K562 (cell line): Measurements from ENCODE around the gene USP7. TPM values are rescaled to one million over a fixed set of nuclear protein-coding genes. Genes with fewer than 3 reads are reported as not detected.

Experiments
- ATAC-seq: fragments of 200-7000 bp; cut with Tn5 transposase; 3 replicates; pipeline ENCODE4 v1.9.1; 2020; ENCODE audit warnings: moderate library complexity
- BruUV-seq: library from RNA; stranded (reverse); fragments of 400-500 nt; replicated peaks from 2 replicates; lab custom pipeline; 2021; lab: Mats Ljungman, UMichigan
- CTCF ChIA-PET: fragments of 300-600 bp; formaldehyde crosslinking; extraction: SDS; loops from one replicate; lab custom pipeline; 2021; ENCODE audit warnings: low intra/inter-chr PET ratio; lab: Yijun Ruan, JAX
- POLR2A ChIA-PET: fragments of 300-600, 350-650 bp; sonication (Branson Sonifier 250); formaldehyde crosslinking; extraction: SDS; loops from one replicate; lab custom pipeline; 2021; ENCODE audit warnings: antibody characterized with exemption, inconsistent platforms; lab: Yijun Ruan, JAX
- DNase-seq, 4 experiments: peaks; one replicate each; pipeline versions ENCODE4 v3.0.0 to v3.0.0-alpha.2; 2011 to 2018; ENCODE audit warnings: low spot score in 3 of 4, mixed read lengths in 3 of 4; ENCODE audit errors: extremely low read depth in 1 of 4
- FAIRE-seq: peaks from 2 replicates; lab custom pipeline; 2011; peaks lifted over from hg19 to GRCh38; lab: Jason Lieb, UNC
- H2AFZ ChIP-seq: 2 replicates; pipeline ENCODE4 v1.6.0; 2011; ENCODE audit warnings: low read depth, low read length, control low read depth, inconsistent platforms
- H3K27ac ChIP-seq: fragments of 200-600 bp; 3 replicates; pipeline ENCODE4 v1.8.0; 2011; ENCODE audit warnings: low read depth, mild to moderate bottlenecking, control low read depth, inconsistent platforms, low read length, moderate library complexity, mixed read lengths; ENCODE audit errors: extremely low read depth
- H3K27me3 ChIP-seq, 2 experiments: fragments of 300-600 bp in 1 of 2; 2 replicates in 1 of 2; 3 replicates in 1 of 2; pipeline versions ENCODE4 v1.6.0 to v1.8.0; 2011; ENCODE audit warnings: inconsistent platforms in 2 of 2, low read length in 2 of 2, mild to moderate bottlenecking in 1 of 2, mixed read lengths in 1 of 2, moderate library complexity in 1 of 2; ENCODE audit not compliant: control insufficient read depth in 2 of 2, insufficient read depth in 2 of 2
- H3K36me3 ChIP-seq: fragments of 300-600 bp; 3 replicates; pipeline ENCODE4 v1.8.0; 2011; ENCODE audit warnings: mild to moderate bottlenecking, low read length, inconsistent platforms; ENCODE audit not compliant: control insufficient read depth, insufficient read depth
- H3K4me1 ChIP-seq, 2 experiments: fragments of 200-600 bp in 1 of 2; replicated peaks in 1 of 2; 2 replicates in 1 of 2; 3 replicates in 1 of 2; pipeline versions ENCODE4 v1.5.1 to v1.8.0; 2011; ENCODE audit warnings: inconsistent platforms in 2 of 2, low read length in 2 of 2, mild to moderate bottlenecking in 1 of 2, mixed read lengths in 1 of 2, moderate library complexity in 1 of 2; ENCODE audit not compliant: control insufficient read depth in 2 of 2, insufficient read depth in 2 of 2
- H3K4me2 ChIP-seq: 2 replicates; pipeline ENCODE4 v1.6.1; 2011; ENCODE audit warnings: low read length, control low read depth, inconsistent platforms, mixed read lengths; ENCODE audit not compliant: insufficient read depth
- H3K4me3 ChIP-seq: fragments of 200-600 bp; sonication (generic), shearing (Covaris generic); 2 replicates; pipeline ENCODE4 v1.5.1; 2016; ENCODE audit warnings: control low read depth, inconsistent platforms
- H3K79me2 ChIP-seq: fragments of 200-600 bp; 3 replicates; pipeline ENCODE4 v1.8.0; 2011; ENCODE audit warnings: low read length, inconsistent platforms; ENCODE audit not compliant: control insufficient read depth, insufficient read depth
- H3K9ac ChIP-seq, 2 experiments: 2 replicates each; pipeline versions ENCODE4 v1.6.0 to v1.6.1; 2011; ENCODE audit warnings: low read depth in 2 of 2, low read length in 2 of 2, control low read depth in 1 of 2, inconsistent platforms in 1 of 2, mild to moderate bottlenecking in 1 of 2, mixed read lengths in 1 of 2; ENCODE audit not compliant: insufficient read depth in 1 of 2
- H3K9me1 ChIP-seq: one replicate; pipeline ENCODE4 v1.6.0; 2011; ENCODE audit warnings: inconsistent platforms, mild to moderate bottlenecking, low read length, moderate library complexity; ENCODE audit not compliant: control insufficient read depth, insufficient read depth
- H3K9me3 ChIP-seq: replicated peaks from 2 replicates; pipeline ENCODE4 v1.5.1; 2011; ENCODE audit warnings: low read depth, low read length, inconsistent platforms; ENCODE audit not compliant: control insufficient read depth, insufficient read depth
- H4K20me1 ChIP-seq: replicated peaks from 2 replicates; pipeline ENCODE4 v1.6.1; 2011; ENCODE audit warnings: low read length, inconsistent platforms, mixed read lengths; ENCODE audit not compliant: control insufficient read depth, insufficient read depth
- BCOR ChIP-seq: fragments of 450-650 bp; IDR thresholded peaks from 2 replicates; pipeline ENCODE4 v1.6.1; 2016
- DNMT1 ChIP-seq: fragments of 450-650 bp; IDR thresholded peaks from 2 replicates; pipeline ENCODE4 v1.6.1; 2016; ENCODE audit warnings: antibody characterized with exemption, mild to moderate bottlenecking
- POLR2A ChIP-seq: fragments of 450-650 bp; conservative IDR thresholded peaks from 2 replicates; pipeline ENCODE4 v1.6.1; 2016
- POLR2G ChIP-seq: fragments of 200-400 bp; formaldehyde crosslinking; IDR thresholded peaks from 2 replicates; pipeline ENCODE4 v1.6.1; 2017; ENCODE audit warnings: low read depth, mild to moderate bottlenecking, antibody characterized with exemption, low read length, moderate library complexity
- RAD21 ChIP-seq, 2 experiments: fragments of 250-450 bp in 1 of 2; fragments of 450-650 bp in 1 of 2; sonication (Bioruptor Pico) in 1 of 2; formaldehyde crosslinking in 1 of 2; IDR thresholded peaks in 1 of 2; conservative IDR thresholded peaks in 1 of 2; 2 replicates each; pipeline versions ENCODE4 v1.4.0 to v1.8.0; 2020 to 2022; ENCODE audit warnings: mild to moderate bottlenecking in 2 of 2, moderate library complexity in 1 of 2
- WGBS: fragments of 100-300 bp; shearing (Covaris generic); methylation state at CpG from one replicate; pipeline ENCODE4 v1.1.6; 2016; ENCODE audit warnings: low coverage, mixed read lengths; ENCODE audit not compliant: insufficient coverage; ENCODE audit errors: missing lambda C conversion rate; 5-methylcytosine and 5-hydroxymethylcytosine counted together
- in situ Hi-C: fragments of 300-500 bp; cut with MboI; formaldehyde crosslinking; loops from 4 replicates; pipeline ENCODE4 v1.15.0; 2018; ENCODE audit warnings: inconsistent platforms, mixed read lengths
- intact Hi-C: fragments of 100-400 bp; cut with micrococcal nuclease; formaldehyde crosslinking; loops from 2 replicates; pipeline ENCODE4 v1.14.2; 2022
- polyA plus RNA-seq, 8 experiments: library from polyadenylated mRNA; depleted of rRNA in 4 of 8; stranded (reverse) in 5 of 8; unstranded in 3 of 8; fragments of >200 nt; fragmentation: Nextera tagmentation in 2 of 8; fragmentation: Illumina TruSeq in 1 of 8; extraction: Ambion mirVana in 2 of 8; extraction: Trizol in 1 of 8; gene quantifications; 2 replicates each; pipeline versions ENCODE4 v1.2.1 to v1.2.3, GENCODE V29; 2011 to 2014; ENCODE audit warnings: inconsistent platforms in 1 of 8, missing spikeins in 1 of 8
- total RNA-seq, 7 experiments: library from RNA; depleted of rRNA in 6 of 7; stranded (reverse); fragments of >200 nt in 6 of 7; fragmentation: Illumina TruSeq in 2 of 7; extraction: Trizol in 2 of 7; gene quantifications; 2 replicates each; pipeline versions ENCODE4 v1.2.1 to v1.2.3, GENCODE V29; 2011 to 2021; ENCODE audit warnings: low replicate concordance in 1 of 7
- TF ChIP-seq, protein P1 (sequence below): fragments of 450-650 bp; IDR thresholded peaks from 2 replicates; pipeline ENCODE4 v1.6.1; 2017; ENCODE audit warnings: antibody characterized with exemption, mild to moderate bottlenecking

The USP7 gene
- total and polyA plus RNA-seq, 9 of the 15 experiments (the other 6 are each of a cell fraction or from before 2014, with no cell fraction given): 17.1 to 145 (median 57.9) TPM

DNA sequence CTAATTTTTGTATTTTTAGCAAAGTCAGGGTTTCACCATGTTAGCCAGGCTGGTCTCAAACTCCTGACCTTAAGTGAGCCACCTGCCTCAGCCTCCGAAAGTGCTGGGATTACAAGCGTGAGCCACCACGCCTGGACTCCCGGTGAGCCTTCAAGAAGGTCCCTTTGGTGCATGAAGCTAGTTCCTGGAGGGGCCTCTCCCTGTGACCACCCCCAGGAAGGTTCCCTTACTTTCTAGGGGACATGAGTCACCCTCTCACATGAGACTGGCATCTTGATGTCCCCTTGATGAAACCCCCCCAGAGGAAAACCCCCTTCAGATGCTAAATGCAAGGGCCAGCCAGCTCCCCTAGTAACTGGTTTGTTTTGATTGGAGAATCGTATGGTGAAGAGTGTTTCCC is 107.7 kb downstream of the USP7 start:
- no peak for FAIRE-seq
- H3K9ac ChIP-seq: no peak overlapping the region
- intact Hi-C loops (no loop called here), in situ Hi-C loops (no loop called here)
- peaks cover 0 to 13% of the 10 kb centered on the region in 2 experiments; a peak in 1 of 5 replicates for H3K4me1 ChIP-seq
- TF ChIP-seq POLR2A (0 out of 2 replicates have a peak, but pooled peaks have one; percentile 2), DNMT1 (no peak), BCOR (no peak)
- H3K36me3 ChIP-seq: peaks cover 78% of the 10 kb centered on the region; the same call in 2 of the 3 replicates
- no peak for ATAC-seq
- no peak overlapping the region for H3K4me2 ChIP-seq
- WGBS: 78% methylated on average over 5 of the region's 5 CpGs
- no peak for DNase-seq
- peaks cover 5% of the 10 kb centered on the region for H4K20me1 ChIP-seq
- H3K9me1 ChIP-seq: peaks cover 3% of the 10 kb centered on the region
- no peak overlapping the region for H3K4me3 ChIP-seq
- H3K27ac ChIP-seq: no peak overlapping the region
- no peaks in the 10 kb centered on the region for H3K27me3 ChIP-seq
- H2AFZ ChIP-seq: no peak overlapping the region
- H3K79me2 ChIP-seq: peaks cover 16% of the 10 kb centered on the region
- no peaks in the 10 kb centered on the region for H3K9me3 ChIP-seq
- BruUV-seq: no TSS peak
- CTCF ChIA-PET: no interaction called here
- POLR2A ChIA-PET: interaction anchor here (0.6 to 1.9 kb wide), 4 partner anchors 12 to 181 kb away, joined by 3 to 6 read pairs (median 4); no protein-coding TSS in a partner anchor

DNA sequence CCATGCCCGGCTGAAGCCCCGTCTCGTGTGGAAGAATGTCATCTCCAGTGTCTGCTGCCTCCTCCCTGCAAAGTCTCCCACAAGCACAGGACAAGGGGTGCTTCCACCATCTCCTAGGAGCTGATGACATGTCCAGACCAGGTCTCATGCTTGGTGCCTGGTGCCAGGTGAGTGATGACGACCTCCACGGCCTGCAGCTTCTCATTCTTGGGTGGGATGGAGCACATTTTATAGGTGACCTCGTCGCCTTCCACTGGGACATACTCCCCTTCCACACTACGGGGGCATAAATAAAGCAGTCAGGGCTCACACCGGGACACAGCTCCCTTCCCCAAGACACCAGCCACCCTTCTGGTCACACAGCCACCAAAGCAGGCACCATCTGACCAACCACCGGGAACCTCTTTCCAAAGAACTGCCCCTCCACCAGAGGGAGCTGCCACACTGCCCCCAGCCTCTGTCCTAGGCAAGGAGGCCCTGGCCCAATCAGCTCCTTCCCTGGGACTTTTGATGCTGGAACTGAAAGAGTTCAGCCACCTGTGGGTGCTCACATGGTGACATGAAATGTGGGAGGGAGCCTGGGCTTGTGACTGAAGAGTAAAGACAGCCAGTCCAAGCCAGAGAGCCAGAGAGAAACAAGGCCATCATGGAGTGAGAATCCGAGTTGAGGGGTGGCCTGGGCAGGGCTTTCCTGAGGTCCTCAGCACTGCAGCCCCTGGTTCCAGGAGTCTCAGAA is 108.5 kb downstream of the USP7 start:
- Histone ChIP-seq H2AFZ (no peak overlapping the region), H3K4me3 (no peak overlapping the region), H3K9me1 (peaks cover 3% of the 10 kb centered on the region), H3K27ac (no peak overlapping the region), H3K36me3 (peaks cover 83% of the 10 kb centered on the region; the same call in 2 of the 3 replicates), H4K20me1 (peaks cover 5% of the 10 kb centered on the region), H3K9ac (no peak overlapping the region), H3K27me3 (no peaks in the 10 kb centered on the region), H3K4me1 (peaks cover 0 to 13% of the 10 kb centered on the region in 2 experiments; a peak in 1 of 5 replicates), H3K9me3 (no peaks in the 10 kb centered on the region), H3K4me2 (no peak overlapping the region), H3K79me2 (peaks cover 12% of the 10 kb centered on the region)
- DNase-seq (peak; percentile 31 to 76 (median 61)), FAIRE-seq (peak; percentile 26), ATAC-seq (peak; percentile 55)
- ChIA-PET POLR2A (interaction anchor here (0.6 to 2.3 kb wide), 4 partner anchors 8 to 19 kb away, joined by 3 to 11 read pairs (median 4); no protein-coding TSS in a partner anchor), CTCF (no interaction called here)
- 90% methylated on average over 10 of the region's 11 CpGs for WGBS
- BruUV-seq: no TSS peak
- in situ Hi-C loops: no loop called here
- intact Hi-C loops: no loop called here
- TF ChIP-seq RAD21 (CRISPR knock-in tag; conservative IDR thresholded peaks at IDR 0.05 in 1 of 2, IDR thresholded peaks at IDR 0.05 in 1 of 2) (peak in 1 of 2 experiments; percentile 53; a peak in 2 of 4 replicates), POLR2G (peak; percentile 55)
- TF ChIP-seq, protein P1, sequence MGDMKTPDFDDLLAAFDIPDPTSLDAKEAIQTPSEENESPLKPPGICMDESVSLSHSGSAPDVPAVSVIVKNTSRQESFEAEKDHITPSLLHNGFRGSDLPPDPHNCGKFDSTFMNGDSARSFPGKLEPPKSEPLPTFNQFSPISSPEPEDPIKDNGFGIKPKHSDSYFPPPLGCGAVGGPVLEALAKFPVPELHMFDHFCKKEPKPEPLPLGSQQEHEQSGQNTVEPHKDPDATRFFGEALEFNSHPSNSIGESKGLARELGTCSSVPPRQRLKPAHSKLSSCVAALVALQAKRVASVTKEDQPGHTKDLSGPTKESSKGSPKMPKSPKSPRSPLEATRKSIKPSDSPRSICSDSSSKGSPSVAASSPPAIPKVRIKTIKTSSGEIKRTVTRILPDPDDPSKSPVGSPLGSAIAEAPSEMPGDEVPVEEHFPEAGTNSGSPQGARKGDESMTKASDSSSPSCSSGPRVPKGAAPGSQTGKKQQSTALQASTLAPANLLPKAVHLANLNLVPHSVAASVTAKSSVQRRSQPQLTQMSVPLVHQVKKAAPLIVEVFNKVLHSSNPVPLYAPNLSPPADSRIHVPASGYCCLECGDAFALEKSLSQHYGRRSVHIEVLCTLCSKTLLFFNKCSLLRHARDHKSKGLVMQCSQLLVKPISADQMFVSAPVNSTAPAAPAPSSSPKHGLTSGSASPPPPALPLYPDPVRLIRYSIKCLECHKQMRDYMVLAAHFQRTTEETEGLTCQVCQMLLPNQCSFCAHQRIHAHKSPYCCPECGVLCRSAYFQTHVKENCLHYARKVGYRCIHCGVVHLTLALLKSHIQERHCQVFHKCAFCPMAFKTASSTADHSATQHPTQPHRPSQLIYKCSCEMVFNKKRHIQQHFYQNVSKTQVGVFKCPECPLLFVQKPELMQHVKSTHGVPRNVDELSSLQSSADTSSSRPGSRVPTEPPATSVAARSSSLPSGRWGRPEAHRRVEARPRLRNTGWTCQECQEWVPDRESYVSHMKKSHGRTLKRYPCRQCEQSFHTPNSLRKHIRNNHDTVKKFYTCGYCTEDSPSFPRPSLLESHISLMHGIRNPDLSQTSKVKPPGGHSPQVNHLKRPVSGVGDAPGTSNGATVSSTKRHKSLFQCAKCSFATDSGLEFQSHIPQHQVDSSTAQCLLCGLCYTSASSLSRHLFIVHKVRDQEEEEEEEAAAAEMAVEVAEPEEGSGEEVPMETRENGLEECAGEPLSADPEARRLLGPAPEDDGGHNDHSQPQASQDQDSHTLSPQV: no peak
